Mesenchymal stem cell (in vitro differentiated cells and primary cell): ENCODE measurements around the gene FHOD3.

Experiments
- DNase-seq: peaks from one replicate; pipeline ENCODE4 v3.0.0-alpha.2; 2013
- H2AFZ ChIP-seq: one replicate; pipeline ENCODE4 v1.6.1; 2013; ENCODE audit warnings: low read depth, mild to moderate bottlenecking, control low read depth, inconsistent platforms, low read length, moderate library complexity
- H2AK5ac ChIP-seq: 2 replicates; pipeline ENCODE4 v1.6.1; 2013; ENCODE audit warnings: low read length, moderate library complexity, mild to moderate bottlenecking, inconsistent platforms; ENCODE audit not compliant: severe bottlenecking
- H2BK120ac ChIP-seq: one replicate; pipeline ENCODE4 v1.6.1; 2013; ENCODE audit warnings: low read depth, mild to moderate bottlenecking, inconsistent platforms, low read length, moderate library complexity
- H2BK12ac ChIP-seq, 2 experiments: one replicate each; pipeline ENCODE4 v1.6.1; 2013; ENCODE audit warnings: inconsistent platforms in 2 of 2, low read length in 2 of 2, mild to moderate bottlenecking in 2 of 2, moderate library complexity in 2 of 2, control low read depth in 1 of 2
- H2BK15ac ChIP-seq: one replicate; pipeline ENCODE4 v1.6.1; 2013; ENCODE audit warnings: mild to moderate bottlenecking, low read depth, inconsistent platforms; ENCODE audit not compliant: poor library complexity, severe bottlenecking
- H2BK5ac ChIP-seq: 2 replicates; pipeline ENCODE4 v1.6.1; 2013; ENCODE audit warnings: low read depth, mild to moderate bottlenecking, low read length, control low read depth, inconsistent platforms; ENCODE audit not compliant: poor library complexity, severe bottlenecking
- H3K14ac ChIP-seq, 2 experiments: one replicate each; pipeline ENCODE4 v1.6.1; 2013; ENCODE audit warnings: inconsistent platforms in 2 of 2, low read length in 2 of 2, control low read depth in 1 of 2, mild to moderate bottlenecking in 1 of 2, moderate library complexity in 1 of 2
- H3K18ac ChIP-seq, 2 experiments: one replicate each; pipeline ENCODE4 v1.6.1; 2013; ENCODE audit warnings: inconsistent platforms in 2 of 2, low read length in 2 of 2, control low read depth in 1 of 2, low read depth in 1 of 2, mild to moderate bottlenecking in 1 of 2
- H3K23ac ChIP-seq, 2 experiments: one replicate each; pipeline ENCODE4 v1.6.1; 2013; ENCODE audit warnings: inconsistent platforms in 2 of 2, low read length in 2 of 2, mild to moderate bottlenecking in 2 of 2, moderate library complexity in 2 of 2, control low read depth in 1 of 2
- H3K27ac ChIP-seq: 2 replicates; pipeline ENCODE4 v1.5.1; 2013; ENCODE audit warnings: mild to moderate bottlenecking, moderate library complexity, low read length, control low read depth, inconsistent platforms; ENCODE audit not compliant: poor library complexity, severe bottlenecking
- H3K27me3 ChIP-seq, 2 experiments: 2 replicates each; pipeline versions ENCODE4 v1.6.1 to v1.7.0; 2013; ENCODE audit warnings: low read length in 2 of 2, mild to moderate bottlenecking in 2 of 2, moderate library complexity in 2 of 2, control low read depth in 1 of 2, inconsistent platforms in 1 of 2; ENCODE audit not compliant: control insufficient read depth in 1 of 2, insufficient read depth in 1 of 2
- H3K36me3 ChIP-seq, 2 experiments: 2 replicates each; pipeline versions ENCODE4 v1.6.1 to v1.7.0; 2013; ENCODE audit warnings: low read length in 2 of 2, control low read depth in 1 of 2, inconsistent platforms in 1 of 2, low read depth in 1 of 2, mild to moderate bottlenecking in 1 of 2; ENCODE audit not compliant: insufficient read depth in 2 of 2, control insufficient read depth in 1 of 2
- H3K4ac ChIP-seq, 2 experiments: one replicate each; pipeline ENCODE4 v1.6.1; 2013; ENCODE audit warnings: inconsistent platforms in 2 of 2, low read length in 2 of 2, mild to moderate bottlenecking in 2 of 2, moderate library complexity in 2 of 2, control low read depth in 1 of 2, low read depth in 1 of 2
- H3K4me1 ChIP-seq: 2 replicates; pipeline ENCODE4 v1.6.1; 2013; ENCODE audit warnings: low read depth, low read length, control low read depth; ENCODE audit not compliant: control insufficient read depth, insufficient read depth
- H3K4me2 ChIP-seq: 2 replicates; pipeline ENCODE4 v1.6.1; 2013; ENCODE audit warnings: low read length, mild to moderate bottlenecking, inconsistent platforms; ENCODE audit not compliant: poor library complexity, severe bottlenecking
- H3K4me3 ChIP-seq, 2 experiments: 2 replicates each; pipeline versions ENCODE4 v1.5.1 to v1.7.0; 2013; ENCODE audit warnings: low read length in 2 of 2, mild to moderate bottlenecking in 2 of 2, control low read depth in 1 of 2, low read depth in 1 of 2; ENCODE audit not compliant: insufficient read depth in 1 of 2
- H3K79me1 ChIP-seq: replicated peaks from 2 replicates; pipeline ENCODE4 v1.6.1; 2013; ENCODE audit warnings: mild to moderate bottlenecking, control low read depth, low read length, inconsistent platforms; ENCODE audit not compliant: poor library complexity, severe bottlenecking
- H3K9ac ChIP-seq: 2 replicates; pipeline ENCODE4 v1.7.0; 2013; ENCODE audit warnings: mild to moderate bottlenecking, low read length, moderate library complexity
- H3K9me3 ChIP-seq: 2 replicates; pipeline ENCODE4 v1.7.0; 2013; ENCODE audit warnings: mild to moderate bottlenecking, low read length; ENCODE audit not compliant: control insufficient read depth
- H4K8ac ChIP-seq: one replicate; pipeline ENCODE4 v1.6.1; 2013; ENCODE audit warnings: inconsistent platforms, mild to moderate bottlenecking, low read length, moderate library complexity
- H4K91ac ChIP-seq: one replicate; pipeline ENCODE4 v1.6.1; 2013; ENCODE audit warnings: mild to moderate bottlenecking, low read length, inconsistent platforms
- WGBS: methylation state at CpG from one replicate; pipeline ENCODE4 v1.1.7; 2013; ENCODE audit warnings: mixed read lengths; 5-methylcytosine and 5-hydroxymethylcytosine counted together

FHOD3 gene

DNA sequence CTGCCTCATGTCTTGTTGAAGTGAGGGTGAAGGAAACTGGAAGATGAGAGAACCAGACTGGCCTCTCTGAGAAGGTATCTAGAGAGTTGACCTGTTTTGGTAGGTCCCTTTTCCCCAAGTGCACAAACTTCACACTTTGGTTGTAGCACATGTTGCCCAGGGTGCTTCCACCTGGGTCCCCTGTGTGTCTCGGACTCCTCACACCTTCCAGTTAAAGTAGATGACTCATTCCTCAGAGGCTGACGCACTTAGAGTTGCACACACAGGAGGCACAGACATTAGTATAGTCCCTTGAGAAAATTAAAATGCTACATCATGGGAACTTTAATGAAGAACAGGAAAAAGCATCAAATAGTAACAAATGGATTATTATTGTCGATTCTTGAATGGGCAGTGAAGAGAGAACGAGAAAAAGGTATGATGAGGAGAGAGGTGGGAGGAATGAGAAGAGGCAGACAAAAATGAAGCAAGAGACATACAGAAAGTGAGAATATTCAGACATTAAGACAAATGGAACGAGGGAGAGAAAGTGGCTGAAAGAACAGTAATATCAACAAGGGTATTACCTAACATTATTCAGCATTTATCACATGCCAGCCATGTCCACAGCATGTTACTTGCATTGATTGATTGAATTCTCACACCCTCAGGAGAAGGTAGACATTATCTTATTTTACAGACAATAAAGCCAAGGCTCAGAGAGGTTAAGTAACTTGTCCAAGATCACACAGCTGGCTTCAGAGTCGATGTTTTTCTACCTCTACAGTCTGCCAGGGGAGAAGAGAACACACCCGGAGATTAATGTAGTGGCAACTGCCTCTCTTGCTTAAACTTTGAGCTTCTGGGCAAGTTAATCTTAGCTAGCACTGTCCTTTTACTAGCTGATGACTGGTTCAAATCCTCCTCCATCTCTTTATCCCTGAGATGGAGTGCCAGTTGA, 68.6 kb downstream of the FHOD3 start:
- Histone ChIP-seq H3K9me3 (peaks cover 3% of the 10 kb centered on the region), H3K4me1 (peaks cover 4% of the 10 kb centered on the region), H3K27ac (no peak overlapping the region), H3K23ac (no peak overlapping the region), H3K4me2 (no peak overlapping the region), H2BK15ac (no peak overlapping the region), H3K4ac (no peak overlapping the region), H2BK120ac (no peak overlapping the region), H2AK5ac (no peak overlapping the region), H2BK5ac (no peak overlapping the region), H3K27me3 (no peaks in the 10 kb centered on the region), H3K9ac (no peak overlapping the region), H2AFZ (no peak overlapping the region), H3K18ac (no peak overlapping the region), H3K4me3 (no peak overlapping the region), H4K91ac (no peak overlapping the region), H4K8ac (no peak overlapping the region), H3K79me1 (peaks cover 44% of the 10 kb centered on the region), H3K14ac (no peak overlapping the region), H3K36me3 (peaks cover 0 to 9% of the 10 kb centered on the region in 2 experiments), H2BK12ac (no peak overlapping the region)
- no peak for DNase-seq
- 76% methylated on average over 7 of the region's 7 CpGs for WGBS

DNA sequence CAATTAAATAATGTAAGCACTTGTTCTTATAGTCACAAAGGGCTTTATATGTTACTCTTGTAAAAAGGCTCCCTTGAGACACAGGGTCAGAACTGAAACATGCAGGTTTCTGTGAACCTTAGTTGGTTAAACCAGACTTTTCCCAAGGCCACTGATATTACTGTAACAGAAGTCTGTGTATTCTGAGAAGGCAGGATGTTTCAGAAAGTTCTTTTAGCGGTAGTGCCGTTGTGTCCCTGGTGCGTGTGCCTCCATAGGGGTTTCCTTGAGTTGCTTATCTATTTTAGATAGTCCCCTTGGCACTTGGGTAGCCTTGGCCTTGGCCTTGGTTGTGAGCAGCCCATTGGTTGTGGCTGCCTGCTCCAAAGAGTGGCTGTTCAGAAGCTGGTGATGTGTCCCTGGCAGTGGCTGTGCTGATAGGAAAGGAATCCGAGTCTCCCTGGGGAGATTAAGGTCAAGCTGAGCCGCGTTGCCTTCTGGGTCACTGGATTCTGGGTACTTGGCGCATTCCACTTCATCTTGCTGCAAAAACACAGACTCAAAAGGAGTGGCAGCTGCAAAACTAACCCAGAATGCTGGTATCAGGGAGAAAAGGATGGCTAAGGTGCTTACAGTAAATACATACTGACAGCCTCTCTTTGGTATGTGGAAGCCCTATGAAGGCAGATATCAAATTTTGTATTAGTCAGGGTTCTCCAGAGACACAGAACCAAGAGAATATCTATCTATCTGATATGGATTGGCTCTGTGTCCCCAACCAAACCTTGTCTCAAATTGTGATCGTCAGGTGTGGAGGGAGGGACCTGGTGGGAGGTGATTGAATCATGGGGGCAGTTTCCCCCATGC, 69.7 kb downstream of the FHOD3 start:
- H3K4ac ChIP-seq: no peak overlapping the region
- peaks cover 3% of the 10 kb centered on the region for H3K9me3 ChIP-seq
- H3K27ac ChIP-seq: no peak overlapping the region
- H2BK120ac ChIP-seq: no peak overlapping the region
- DNase-seq: no peak
- H3K27me3 ChIP-seq: no peaks in the 10 kb centered on the region
- no peak overlapping the region for H2BK5ac ChIP-seq
- no peak overlapping the region for H3K4me3 ChIP-seq
- no peak overlapping the region for H2AFZ ChIP-seq
- H3K79me1 ChIP-seq: peaks cover 40% of the 10 kb centered on the region
- no peak overlapping the region for H3K9ac ChIP-seq
- H4K91ac ChIP-seq: no peak overlapping the region
- H2AK5ac ChIP-seq: no peak overlapping the region
- no peak overlapping the region for H2BK15ac ChIP-seq
- no peak overlapping the region for H4K8ac ChIP-seq
- no peak overlapping the region for H3K4me2 ChIP-seq
- peaks cover 0 to 4% of the 10 kb centered on the region in 2 experiments for H3K36me3 ChIP-seq
- WGBS: 74% methylated on average over 8 of the region's 8 CpGs
- no peak overlapping the region for H3K23ac ChIP-seq
- peaks cover 8% of the 10 kb centered on the region for H3K4me1 ChIP-seq
- H2BK12ac ChIP-seq: no peak overlapping the region
- H3K18ac ChIP-seq: no peak overlapping the region
- H3K14ac ChIP-seq: no peak overlapping the region

DNA sequence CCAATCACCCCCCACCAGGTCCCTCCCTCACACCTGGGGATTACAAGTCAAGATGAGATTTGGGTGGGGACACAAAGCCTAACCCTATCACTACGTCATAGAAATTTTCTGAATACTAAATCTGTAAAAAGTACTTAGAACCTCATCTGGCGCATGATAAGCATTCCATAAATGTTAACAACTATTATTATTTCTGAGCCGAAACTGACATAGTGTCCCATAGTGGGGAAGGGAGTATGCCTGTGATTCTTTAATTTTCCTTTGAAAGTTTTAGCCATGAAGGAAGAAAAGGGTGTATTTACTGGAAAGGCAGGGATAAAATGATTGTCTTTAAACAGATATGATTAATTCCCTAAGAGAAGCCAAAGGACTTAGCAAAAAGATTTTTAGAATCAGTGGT, 71.4 kb downstream of the FHOD3 start:
- Histone ChIP-seq H3K79me1 (peaks cover 42% of the 10 kb centered on the region), H3K18ac (no peak overlapping the region), H3K4me2 (no peak overlapping the region), H3K4ac (no peak overlapping the region), H2AFZ (no peak overlapping the region), H2BK5ac (no peak overlapping the region), H4K91ac (no peak overlapping the region), H3K27ac (no peak overlapping the region), H3K23ac (no peak overlapping the region), H3K9ac (no peak overlapping the region), H2BK120ac (no peak overlapping the region), H2BK12ac (no peak overlapping the region), H2BK15ac (no peak overlapping the region), H4K8ac (no peak overlapping the region), H2AK5ac (no peak overlapping the region), H3K9me3 (no peaks in the 10 kb centered on the region), H3K27me3 (no peaks in the 10 kb centered on the region), H3K14ac (no peak overlapping the region), H3K4me3 (no peak overlapping the region), H3K4me1 (peaks cover 12% of the 10 kb centered on the region), H3K36me3 (peaks cover 0 to 4% of the 10 kb centered on the region in 2 experiments)
- DNase-seq: no peak
- WGBS: 85% methylated on average over 1 of the region's 3 CpGs

DNA sequence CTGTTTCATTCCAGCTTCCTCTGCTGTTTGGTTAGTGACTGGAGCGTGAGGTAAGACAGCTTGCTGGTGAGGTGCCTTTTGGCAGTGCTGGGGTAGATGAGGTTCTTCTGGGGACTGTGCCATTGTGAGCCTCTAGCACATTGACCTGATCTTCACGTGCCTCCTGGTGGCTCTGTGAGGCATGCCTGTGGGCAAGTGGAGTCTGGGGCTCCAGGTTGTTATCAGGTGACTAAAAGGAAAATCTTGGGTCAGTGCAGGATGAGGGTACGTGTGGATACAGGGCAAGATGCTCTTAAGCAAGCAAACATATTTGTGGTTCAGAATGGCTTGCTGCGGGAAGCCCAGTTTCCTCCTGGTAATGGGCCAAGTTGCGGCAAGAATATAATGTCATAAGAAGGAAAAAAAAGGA, 75.4 kb downstream of the FHOD3 start:
- H3K4ac ChIP-seq: no peak overlapping the region
- no peak overlapping the region for H3K23ac ChIP-seq
- H2AK5ac ChIP-seq: no peak overlapping the region
- no peak overlapping the region for H3K9ac ChIP-seq
- H3K9me3 ChIP-seq: no peaks in the 10 kb centered on the region
- no peak overlapping the region for H3K14ac ChIP-seq
- no peak overlapping the region for H2BK5ac ChIP-seq
- peaks cover 0 to 7% of the 10 kb centered on the region in 2 experiments for H3K36me3 ChIP-seq
- no peak overlapping the region for H3K18ac ChIP-seq
- H3K79me1 ChIP-seq: peaks cover 32% of the 10 kb centered on the region
- 65% methylated on average over 5 of the region's 5 CpGs for WGBS
- H2BK15ac ChIP-seq: no peak overlapping the region
- H3K27ac ChIP-seq: peak overlapping the region; percentile 11
- no peaks in the 10 kb centered on the region for H3K27me3 ChIP-seq
- H4K8ac ChIP-seq: no peak overlapping the region
- H2BK12ac ChIP-seq: no peak overlapping the region
- peak; percentile 1 for DNase-seq
- no peak overlapping the region for H3K4me3 ChIP-seq
- H2AFZ ChIP-seq: no peak overlapping the region
- H2BK120ac ChIP-seq: no peak overlapping the region
- peaks cover 16% of the 10 kb centered on the region for H3K4me1 ChIP-seq
- no peak overlapping the region for H4K91ac ChIP-seq
- no peak overlapping the region for H3K4me2 ChIP-seq
